IPS DF 6.9 (cell line): ENCODE results near the gene GASK1A.

Experiments
- DNase-seq: peaks from one replicate; pipeline ENCODE4 v3.0.0-alpha.2; 2013; ENCODE audit warnings: low read depth, low spot score
- H3K27ac ChIP-seq: one replicate; pipeline ENCODE4 v1.5.1; 2013; ENCODE audit warnings: low read length, control low read depth
- H3K27me3 ChIP-seq: 2 replicates; pipeline ENCODE4 v1.6.1; 2013; ENCODE audit warnings: mild to moderate bottlenecking, low read length; ENCODE audit not compliant: control insufficient read depth, insufficient read depth
- H3K36me3 ChIP-seq: 2 replicates; pipeline ENCODE4 v1.6.1; 2013; ENCODE audit warnings: low read length; ENCODE audit not compliant: control insufficient read depth, insufficient read depth
- H3K4me1 ChIP-seq: 2 replicates; pipeline ENCODE4 v1.6.1; 2013; ENCODE audit warnings: low read length; ENCODE audit not compliant: control insufficient read depth, insufficient read depth
- H3K4me3 ChIP-seq: 2 replicates; pipeline ENCODE4 v1.5.1; 2013; ENCODE audit warnings: mild to moderate bottlenecking, low read length
- H3K9me3 ChIP-seq: 2 replicates; pipeline ENCODE4 v1.6.1; 2013; ENCODE audit warnings: low read length, inconsistent platforms; ENCODE audit not compliant: control insufficient read depth, insufficient read depth
- WGBS: extraction: QIAGEN DNeasy Blood & Tissue Kit; methylation state at CpG from one replicate; pipeline ENCODE4 v1.1.7; 2013; ENCODE audit warnings: mixed read lengths, missing lambda C conversion rate; ENCODE audit not compliant: insufficient read length, insufficient coverage; 5-methylcytosine and 5-hydroxymethylcytosine counted together

The GASK1A gene

DNA sequence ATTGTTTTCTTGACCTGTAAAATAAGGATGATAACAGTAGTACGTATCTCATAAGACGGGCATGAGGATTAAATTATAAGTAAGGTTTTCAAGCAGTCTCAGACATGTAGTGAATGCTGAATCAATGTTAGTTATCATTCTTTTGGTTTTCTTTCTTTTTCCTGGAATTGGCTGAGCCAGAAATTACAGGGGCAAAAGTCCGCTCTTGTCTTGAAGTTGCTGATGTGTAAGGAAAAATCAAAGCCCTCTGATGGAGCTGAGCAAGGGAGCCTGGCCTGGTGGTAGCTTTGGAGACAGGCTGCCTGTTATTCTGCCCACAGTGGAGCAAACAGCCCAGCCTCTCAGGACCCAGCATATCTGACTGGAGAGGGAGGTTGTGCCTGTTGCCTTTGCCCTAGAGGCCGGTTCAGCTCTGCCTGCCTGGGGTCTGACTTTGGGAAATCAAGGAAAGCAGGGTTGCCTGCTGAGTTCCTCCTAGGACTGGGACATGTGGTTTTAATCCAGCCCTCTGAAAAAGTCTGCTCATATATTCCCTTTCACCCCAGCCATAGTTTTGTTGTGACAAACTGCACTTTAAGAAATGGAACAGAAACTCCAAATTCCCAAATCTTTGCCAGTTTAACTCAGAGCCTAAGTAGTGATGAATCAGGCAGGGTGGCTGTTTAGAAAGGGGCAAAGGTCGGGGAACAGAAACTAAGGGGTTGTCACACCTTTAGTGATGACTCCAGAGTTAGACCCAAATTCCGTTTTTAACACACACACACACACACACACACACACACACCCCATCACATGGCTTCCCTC lies 40.1 kb downstream of the GASK1A start:
- no peaks in the 10 kb centered on the region for H3K36me3 ChIP-seq
- no peak overlapping the region for H3K27ac ChIP-seq
- DNase-seq: no peak
- no CpG with 5 or more reads among the region's 6 CpGs for WGBS
- H3K4me3 ChIP-seq: no peak overlapping the region
- H3K9me3 ChIP-seq: no peaks in the 10 kb centered on the region
- H3K27me3 ChIP-seq: no peaks in the 10 kb centered on the region
- no peaks in the 10 kb centered on the region for H3K4me1 ChIP-seq

- no peak overlapping the region for H3K4me3 ChIP-seq
- H3K36me3 ChIP-seq: no peaks in the 10 kb centered on the region
- DNase-seq: no peak
- H3K9me3 ChIP-seq: no peaks in the 10 kb centered on the region
- H3K27me3 ChIP-seq: no peaks in the 10 kb centered on the region
- no peak overlapping the region for H3K27ac ChIP-seq
- no peaks in the 10 kb centered on the region for H3K4me1 ChIP-seq
Measured at GRCh38 chr3:43019826-43020225, 40.7 kb downstream of the GASK1A start.

DNA sequence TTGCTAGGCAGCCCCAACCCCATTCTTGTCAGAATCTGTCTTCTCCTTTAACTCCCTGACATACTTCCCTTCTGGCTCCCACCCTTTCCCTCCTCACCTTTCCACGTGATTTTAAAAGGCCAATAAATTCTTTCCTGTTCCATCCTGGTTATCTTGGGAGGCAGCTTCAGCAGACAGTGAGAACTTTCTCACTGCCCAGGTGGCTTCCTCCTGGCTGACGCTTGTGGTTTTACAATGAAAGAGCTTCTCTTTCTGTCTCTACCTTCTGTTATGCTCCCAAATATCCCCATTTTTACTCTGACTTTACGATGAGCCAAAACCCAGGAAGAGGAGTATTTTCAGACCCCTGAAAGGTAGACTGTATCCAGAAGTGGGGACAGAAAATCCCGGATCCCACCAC lies 42.1 kb downstream of the GASK1A start:
- Histone ChIP-seq H3K27me3 (no peaks in the 10 kb centered on the region), H3K4me1 (peaks cover 2% of the 10 kb centered on the region), H3K27ac (no peak overlapping the region), H3K36me3 (no peaks in the 10 kb centered on the region), H3K9me3 (no peaks in the 10 kb centered on the region), H3K4me3 (no peak overlapping the region)
- DNase-seq: no peak
- WGBS: no CpG with 5 or more reads among the region's 4 CpGs

- no peaks in the 10 kb centered on the region for H3K36me3 ChIP-seq
- DNase-seq: no peak
- no peaks in the 10 kb centered on the region for H3K27me3 ChIP-seq
- no peak overlapping the region for H3K4me3 ChIP-seq
- WGBS: no CpG with 5 or more reads among the region's 1 CpG
- peaks cover 2% of the 10 kb centered on the region for H3K4me1 ChIP-seq
- no peak overlapping the region for H3K27ac ChIP-seq
- no peaks in the 10 kb centered on the region for H3K9me3 ChIP-seq
Measured at GRCh38 chr3:43022121-43022520, 43.0 kb downstream of the GASK1A start.

DNA sequence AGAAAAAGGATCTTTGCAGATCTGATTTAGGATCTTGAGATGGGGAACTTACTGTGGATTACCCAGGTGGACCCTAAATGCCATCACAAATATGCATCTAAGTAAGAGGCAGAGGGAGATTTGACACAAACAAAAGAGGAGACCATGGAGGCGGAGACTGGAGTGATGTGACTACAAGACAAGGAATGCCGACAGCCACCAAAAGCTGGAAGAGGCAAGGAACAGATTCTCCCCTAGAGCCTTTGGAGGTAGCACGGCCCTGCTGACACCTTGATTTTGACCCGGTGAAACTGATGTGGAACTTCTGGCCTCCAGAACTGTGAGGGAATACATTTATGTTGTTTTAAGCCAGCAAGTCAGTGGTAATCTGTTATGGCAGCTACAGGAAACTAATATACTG lies 44.0 kb downstream of the GASK1A start:
- Histone ChIP-seq H3K36me3 (no peaks in the 10 kb centered on the region), H3K27me3 (no peaks in the 10 kb centered on the region), H3K4me3 (no peak overlapping the region), H3K9me3 (no peaks in the 10 kb centered on the region), H3K27ac (no peak overlapping the region), H3K4me1 (peaks cover 2% of the 10 kb centered on the region)
- DNase-seq: no peak
- WGBS: no CpG with 5 or more reads among the region's 4 CpGs

- no peak overlapping the region for H3K4me3 ChIP-seq
- no CpG with 5 or more reads among the region's 5 CpGs for WGBS
Measured at GRCh38 chr3:43023746-43024145, 44.6 kb downstream of the GASK1A start.

DNA sequence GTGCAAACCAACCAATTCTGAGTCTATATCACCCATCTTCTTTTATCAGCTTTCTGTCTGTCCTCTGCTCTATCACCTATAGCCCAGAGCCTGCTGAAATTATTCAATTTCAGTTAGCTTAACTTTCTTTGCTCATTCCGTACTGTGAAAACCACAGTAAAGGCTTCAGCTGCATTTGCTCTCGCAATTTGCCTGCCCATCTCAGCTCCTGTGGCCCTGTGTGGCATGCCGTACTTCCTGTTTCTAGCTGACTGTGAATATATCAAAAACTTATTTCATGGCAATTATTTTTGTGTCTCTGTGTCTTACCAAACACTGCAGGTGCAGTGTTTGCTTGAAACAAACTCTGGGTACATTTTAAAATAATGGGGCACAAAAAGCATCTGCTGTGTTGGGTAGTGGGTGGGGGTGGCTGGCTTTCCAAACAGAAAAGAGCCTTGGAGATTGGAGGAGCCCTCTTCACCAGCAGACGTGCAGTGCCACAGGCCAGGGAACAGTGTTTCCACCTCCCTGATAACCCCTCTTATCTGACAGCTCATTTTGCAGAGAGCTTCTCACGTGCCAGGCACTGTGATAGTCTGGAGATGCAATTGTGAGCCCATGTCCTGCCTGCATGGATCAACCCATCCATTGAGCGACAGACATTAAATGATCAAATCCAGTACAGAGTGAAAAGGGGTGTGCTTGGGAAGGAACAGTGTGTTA lies 45.2 kb downstream of the GASK1A start:
- DNase-seq: no peak
- H3K27ac ChIP-seq: no peak overlapping the region
- H3K9me3 ChIP-seq: no peaks in the 10 kb centered on the region
- no CpG with 5 or more reads among the region's 6 CpGs for WGBS
- no peaks in the 10 kb centered on the region for H3K36me3 ChIP-seq
- no peak overlapping the region for H3K4me3 ChIP-seq
- H3K27me3 ChIP-seq: no peaks in the 10 kb centered on the region
- peaks cover 2% of the 10 kb centered on the region for H3K4me1 ChIP-seq

More at GRCh38 chr3:43023746-43024145, 44.6 kb downstream of the GASK1A start:
- no peak for DNase-seq
- Histone ChIP-seq H3K36me3 (no peaks in the 10 kb centered on the region), H3K27me3 (no peaks in the 10 kb centered on the region), H3K27ac (no peak overlapping the region), H3K4me1 (peaks cover 2% of the 10 kb centered on the region), H3K9me3 (no peaks in the 10 kb centered on the region)

DNA sequence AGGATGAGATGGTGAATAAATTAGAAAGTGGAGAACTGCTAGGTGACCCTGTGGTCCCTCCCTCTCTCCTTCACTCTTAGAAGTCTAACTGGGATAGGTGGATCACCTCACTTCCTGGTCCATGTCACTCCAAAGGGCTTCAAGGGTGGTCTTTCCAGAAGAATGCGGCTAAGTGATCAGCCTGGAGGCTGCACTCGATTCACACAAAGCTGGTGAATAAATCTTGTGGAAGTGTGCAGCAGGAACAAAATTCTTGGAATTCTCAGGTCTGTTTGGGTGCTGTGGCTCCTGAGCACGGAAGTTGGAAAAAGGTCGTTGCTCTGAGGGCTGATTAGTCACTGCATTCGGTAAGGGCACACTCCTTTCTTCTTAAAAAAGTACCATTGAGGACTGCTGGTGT lies 46.3 kb downstream of the GASK1A start:
- Histone ChIP-seq H3K4me3 (no peak overlapping the region), H3K4me1 (peaks cover 2% of the 10 kb centered on the region), H3K36me3 (no peaks in the 10 kb centered on the region), H3K27ac (no peak overlapping the region), H3K9me3 (no peaks in the 10 kb centered on the region), H3K27me3 (no peaks in the 10 kb centered on the region)
- no peak for DNase-seq
- no CpG with 5 or more reads among the region's 5 CpGs for WGBS

GRCh38 chr3:43028001-43028400 lies 48.9 kb downstream of the GASK1A start:
- H3K27me3 ChIP-seq: no peaks in the 10 kb centered on the region
- no peak overlapping the region for H3K4me3 ChIP-seq
- peaks cover 2% of the 10 kb centered on the region for H3K4me1 ChIP-seq
- H3K36me3 ChIP-seq: peaks cover 2% of the 10 kb centered on the region
- no peak overlapping the region for H3K27ac ChIP-seq
- WGBS: no CpG with 5 or more reads among the region's 1 CpG
- DNase-seq: no peak
- no peaks in the 10 kb centered on the region for H3K9me3 ChIP-seq

GRCh38 chr3:43028678-43029490 lies 49.8 kb downstream of the GASK1A start:
- Histone ChIP-seq H3K36me3 (peaks cover 2% of the 10 kb centered on the region), H3K27me3 (no peaks in the 10 kb centered on the region), H3K4me1 (peaks cover 2% of the 10 kb centered on the region), H3K4me3 (no peak overlapping the region), H3K9me3 (no peaks in the 10 kb centered on the region), H3K27ac (no peak overlapping the region)
- DNase-seq: no peak
- WGBS: no CpG with 5 or more reads among the region's 6 CpGs
